ENCODE data around the gene FAM118A.

DNA sequence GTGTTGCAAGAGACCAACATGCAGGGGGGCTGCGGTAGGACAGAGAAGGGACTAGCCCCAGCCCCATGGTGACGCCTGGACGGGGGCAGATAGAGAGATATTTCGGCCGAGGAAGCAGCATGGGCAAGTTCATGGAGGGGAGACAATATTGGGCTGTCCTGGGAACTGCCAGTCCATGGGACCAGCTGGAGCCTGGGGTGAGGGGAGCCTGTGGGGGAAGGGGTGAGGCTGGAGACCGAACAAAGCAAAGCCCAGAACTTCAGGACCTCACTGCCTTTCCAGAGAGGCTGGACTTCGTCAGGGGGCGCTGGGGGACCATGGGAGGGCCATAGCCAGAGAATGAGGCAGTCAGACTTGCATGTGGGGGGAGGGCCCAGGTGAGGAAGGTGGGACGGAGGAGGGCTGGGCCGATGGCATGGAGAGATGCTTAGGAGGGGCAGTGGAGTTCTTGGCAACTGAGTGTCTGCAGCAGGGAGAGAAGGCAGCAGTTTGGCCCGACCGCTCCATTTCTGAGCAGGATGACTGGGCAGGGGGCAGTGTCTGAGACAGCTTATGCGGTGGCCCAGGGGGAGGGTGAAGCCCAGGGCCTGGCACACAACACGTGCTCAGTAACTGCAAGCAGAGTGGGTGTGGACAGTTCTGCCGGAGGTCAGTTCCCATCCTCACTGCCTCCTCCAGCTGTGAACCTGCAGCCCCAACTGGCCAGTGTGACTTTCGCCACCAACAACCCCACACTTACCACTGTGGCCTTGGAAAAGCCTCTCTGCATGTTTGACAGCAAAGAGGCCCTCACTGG lies 24.3 kb upstream of the FAM118A start:
- TF ChIP-seq, protein P1, sequence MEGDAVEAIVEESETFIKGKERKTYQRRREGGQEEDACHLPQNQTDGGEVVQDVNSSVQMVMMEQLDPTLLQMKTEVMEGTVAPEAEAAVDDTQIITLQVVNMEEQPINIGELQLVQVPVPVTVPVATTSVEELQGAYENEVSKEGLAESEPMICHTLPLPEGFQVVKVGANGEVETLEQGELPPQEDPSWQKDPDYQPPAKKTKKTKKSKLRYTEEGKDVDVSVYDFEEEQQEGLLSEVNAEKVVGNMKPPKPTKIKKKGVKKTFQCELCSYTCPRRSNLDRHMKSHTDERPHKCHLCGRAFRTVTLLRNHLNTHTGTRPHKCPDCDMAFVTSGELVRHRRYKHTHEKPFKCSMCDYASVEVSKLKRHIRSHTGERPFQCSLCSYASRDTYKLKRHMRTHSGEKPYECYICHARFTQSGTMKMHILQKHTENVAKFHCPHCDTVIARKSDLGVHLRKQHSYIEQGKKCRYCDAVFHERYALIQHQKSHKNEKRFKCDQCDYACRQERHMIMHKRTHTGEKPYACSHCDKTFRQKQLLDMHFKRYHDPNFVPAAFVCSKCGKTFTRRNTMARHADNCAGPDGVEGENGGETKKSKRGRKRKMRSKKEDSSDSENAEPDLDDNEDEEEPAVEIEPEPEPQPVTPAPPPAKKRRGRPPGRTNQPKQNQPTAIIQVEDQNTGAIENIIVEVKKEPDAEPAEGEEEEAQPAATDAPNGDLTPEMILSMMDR (IDR thresholded peaks at IDR 0.05), result peak in 2 of 12 donors; percentile 8 to 12
- TF ChIP-seq POLR2A (IDR thresholded peaks at IDR 0.05), result no peak
